ENCODE data around the gene KCNA10.

- no peak for TF ChIP-seq GABPA (IDR thresholded peaks at IDR 0.05; ENCODE audit: low read depth)
- TF ChIP-seq CTCF (IDR thresholded peaks at IDR 0.05; ENCODE audit: insufficient read depth, low read length), result no peak
- TF ChIP-seq POLR2AphosphoS5 (IDR thresholded peaks at IDR 0.05; ENCODE audit: low read depth), result no peak
- TF ChIP-seq REST (IDR thresholded peaks at IDR 0.05; ENCODE audit: insufficient replicate concordance, low read depth), result no peak
- TF ChIP-seq SPI1 (IDR thresholded peaks at IDR 0.05; ENCODE audit: borderline replicate concordance, low read depth), result no peak
Observed at GRCh38 chr1:110481968-110482623, 36.9 kb downstream of the KCNA10 start.

Measured in HL-60 (cell line).